ENCODE results near the gene ZCCHC24. TPM values are rescaled to one million over a fixed set of nuclear protein-coding genes. Genes with fewer than 3 reads are reported as not detected.

The ZCCHC24 gene
- polyA plus RNA-seq, 3 donors, result 3.9 to 5.0 (median 4.0) TPM

DNA sequence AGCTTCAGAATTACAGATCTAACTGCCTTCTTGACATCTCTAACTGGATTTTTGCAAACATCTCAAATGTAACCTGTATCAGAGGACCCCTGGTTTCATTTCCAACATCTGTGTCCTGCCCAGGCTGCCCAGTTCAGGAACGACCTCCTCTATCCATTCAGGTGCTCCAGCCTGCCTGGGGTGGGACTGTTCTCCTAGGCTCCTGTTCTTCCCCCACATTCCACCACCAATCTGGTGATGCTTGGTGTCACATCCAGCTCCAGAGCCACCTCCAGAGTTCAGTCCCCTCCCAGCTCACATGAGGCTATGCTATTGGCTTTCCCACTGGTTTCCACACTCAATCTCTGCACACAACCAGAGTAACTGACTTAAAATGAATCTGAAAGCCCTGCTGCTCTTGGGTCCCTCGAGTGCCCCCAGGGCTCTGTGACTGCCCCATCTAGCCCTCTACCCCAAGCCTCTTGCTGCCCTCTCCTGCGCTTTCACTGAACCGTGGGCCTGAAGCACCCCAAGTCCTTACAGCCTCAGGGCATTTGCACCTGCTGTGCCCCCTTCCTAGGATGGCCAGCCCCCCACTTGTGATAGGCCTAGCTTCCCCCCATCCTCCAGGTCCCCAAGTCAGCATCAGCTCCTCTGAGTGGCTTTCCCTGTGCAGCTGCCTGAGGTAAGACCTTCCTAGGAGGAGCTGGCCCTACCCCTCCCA is 52.1 kb downstream of the ZCCHC24 start:
- H3K4me1 ChIP-seq (ENCODE audit: control insufficient read depth in 1 of 2, insufficient read depth in 2 of 2, low read length in 2 of 2), result peaks cover 6 to 13% of the 10 kb centered on the region in 2 donors
- no peak overlapping the region for H3K4me3 ChIP-seq (replicated peaks in 1 of 3; ENCODE audit: low read depth in 2 of 3, low read length in 3 of 3)
- intact Hi-C loops (cut with micrococcal nuclease), result no loop called here
- Mint-ChIP-seq H3K27me3 (ENCODE audit: low read depth in 3 of 3) (peaks cover 4 to 5% (median 5%) of the 10 kb centered on the region in 3 donors), H3K27ac (peak overlapping the region in 1 of 7 donors; percentile 14), H3K4me1 (peaks cover 17% of the 10 kb centered on the region), H3K4me3 (no peak overlapping the region), H3K36me3 (peaks cover 56 to 68% of the 10 kb centered on the region in 2 donors), H3K9me3 (peaks cover 0 to 2% (median 0%) of the 10 kb centered on the region in 7 donors)
- no peaks in the 10 kb centered on the region for H3K27me3 ChIP-seq (ENCODE audit: control insufficient read depth in 2 of 2, insufficient read depth in 2 of 2, low read length in 2 of 2)
- H4K20me1 ChIP-seq (ENCODE audit: insufficient read depth, low read length), result no peaks in the 10 kb centered on the region
- H3K27ac ChIP-seq (ENCODE audit: low read depth in 1 of 2, low read length in 2 of 2), result no peak overlapping the region
- H3K4me2 ChIP-seq (replicated peaks; ENCODE audit: extremely low read depth, low read length, poor library complexity, severe bottlenecking), result no peak overlapping the region
- H3K36me3 ChIP-seq (replicated peaks in 1 of 2; ENCODE audit: control insufficient read depth in 1 of 2, insufficient read depth in 2 of 2, low read length in 2 of 2), result peaks cover 2 to 62% of the 10 kb centered on the region in 2 donors
- no peaks in the 10 kb centered on the region for H3K79me2 ChIP-seq (ENCODE audit: insufficient read depth, low read length)
- WGBS (ENCODE audit: insufficient coverage), result 93% methylated on average over 2 of the region's 4 CpGs
- DNase-seq, result no peak
- TF ChIP-seq, protein P1, sequence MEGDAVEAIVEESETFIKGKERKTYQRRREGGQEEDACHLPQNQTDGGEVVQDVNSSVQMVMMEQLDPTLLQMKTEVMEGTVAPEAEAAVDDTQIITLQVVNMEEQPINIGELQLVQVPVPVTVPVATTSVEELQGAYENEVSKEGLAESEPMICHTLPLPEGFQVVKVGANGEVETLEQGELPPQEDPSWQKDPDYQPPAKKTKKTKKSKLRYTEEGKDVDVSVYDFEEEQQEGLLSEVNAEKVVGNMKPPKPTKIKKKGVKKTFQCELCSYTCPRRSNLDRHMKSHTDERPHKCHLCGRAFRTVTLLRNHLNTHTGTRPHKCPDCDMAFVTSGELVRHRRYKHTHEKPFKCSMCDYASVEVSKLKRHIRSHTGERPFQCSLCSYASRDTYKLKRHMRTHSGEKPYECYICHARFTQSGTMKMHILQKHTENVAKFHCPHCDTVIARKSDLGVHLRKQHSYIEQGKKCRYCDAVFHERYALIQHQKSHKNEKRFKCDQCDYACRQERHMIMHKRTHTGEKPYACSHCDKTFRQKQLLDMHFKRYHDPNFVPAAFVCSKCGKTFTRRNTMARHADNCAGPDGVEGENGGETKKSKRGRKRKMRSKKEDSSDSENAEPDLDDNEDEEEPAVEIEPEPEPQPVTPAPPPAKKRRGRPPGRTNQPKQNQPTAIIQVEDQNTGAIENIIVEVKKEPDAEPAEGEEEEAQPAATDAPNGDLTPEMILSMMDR (IDR thresholded peaks at IDR 0.05), result no peak
- no peak overlapping the region for H2AFZ ChIP-seq (ENCODE audit: insufficient read depth, low read depth, low read length, poor library complexity, severe bottlenecking)
- no peaks in the 10 kb centered on the region for H3K9me3 ChIP-seq (replicated peaks in 1 of 2; ENCODE audit: control insufficient read depth in 1 of 2, insufficient read depth in 1 of 2, low read length in 2 of 2)
- no peak overlapping the region for H3K9ac ChIP-seq (ENCODE audit: insufficient read depth, low read length, poor library complexity, severe bottlenecking)

DNA sequence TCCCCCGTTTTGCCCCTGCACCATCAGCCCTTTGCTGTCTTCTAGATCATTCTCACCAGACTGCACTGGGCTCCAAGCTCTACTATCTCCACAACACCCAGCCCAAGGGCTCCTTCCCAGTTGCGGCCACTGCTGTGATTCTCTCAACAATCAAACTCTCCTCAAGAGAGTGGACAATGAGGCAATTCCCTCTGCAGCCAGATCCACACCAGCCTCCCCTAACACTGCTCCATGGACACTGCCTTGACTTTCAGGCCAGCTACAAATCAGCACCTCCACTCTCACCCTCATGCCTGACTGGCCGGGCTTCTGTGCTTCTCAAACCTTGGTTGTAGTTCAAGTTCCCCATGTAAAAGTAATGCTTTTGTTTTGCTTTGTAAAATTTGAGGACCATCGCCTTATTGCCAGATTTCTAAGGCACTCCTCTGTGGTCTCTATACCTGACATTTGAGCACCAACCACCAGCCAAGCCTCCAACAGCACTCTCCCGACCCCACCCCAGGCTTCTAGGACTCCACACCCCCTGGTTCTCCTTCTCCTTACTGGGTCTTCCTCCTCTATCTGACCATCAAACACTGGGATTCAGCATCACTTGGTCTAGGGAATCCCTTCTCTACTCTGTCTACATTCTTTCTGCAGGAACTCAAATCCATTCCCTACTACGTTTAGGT is 52.8 kb downstream of the ZCCHC24 start:
- Mint-ChIP-seq H3K27ac (peak overlapping the region in 1 of 7 donors; percentile 25), H3K4me1 (peaks cover 17% of the 10 kb centered on the region), H3K4me3 (no peak overlapping the region), H3K27me3 (ENCODE audit: low read depth in 3 of 3) (peaks cover 2 to 3% (median 3%) of the 10 kb centered on the region in 3 donors), H3K9me3 (peaks cover 0 to 2% (median 0%) of the 10 kb centered on the region in 7 donors), H3K36me3 (peaks cover 58 to 64% of the 10 kb centered on the region in 2 donors)
- TF ChIP-seq, protein P1 (IDR thresholded peaks at IDR 0.05), result no peak
- no peak overlapping the region for H3K9ac ChIP-seq (ENCODE audit: insufficient read depth, low read length, poor library complexity, severe bottlenecking)
- no peaks in the 10 kb centered on the region for H3K79me2 ChIP-seq (ENCODE audit: insufficient read depth, low read length)
- no peak for DNase-seq
- H3K27me3 ChIP-seq (ENCODE audit: control insufficient read depth in 2 of 2, insufficient read depth in 2 of 2, low read length in 2 of 2), result no peaks in the 10 kb centered on the region
- no peak overlapping the region for H3K27ac ChIP-seq (ENCODE audit: low read depth in 1 of 2, low read length in 2 of 2)
- H3K4me2 ChIP-seq (replicated peaks; ENCODE audit: extremely low read depth, low read length, poor library complexity, severe bottlenecking), result no peak overlapping the region
- H2AFZ ChIP-seq (ENCODE audit: insufficient read depth, low read depth, low read length, poor library complexity, severe bottlenecking), result no peak overlapping the region
- H3K4me1 ChIP-seq (ENCODE audit: control insufficient read depth in 1 of 2, insufficient read depth in 2 of 2, low read length in 2 of 2), result peaks cover 6 to 13% of the 10 kb centered on the region in 2 donors
- no peak overlapping the region for H3K4me3 ChIP-seq (replicated peaks in 1 of 3; ENCODE audit: low read depth in 2 of 3, low read length in 3 of 3)
- 86% methylated on average over 5 of the region's 6 CpGs for WGBS (ENCODE audit: insufficient coverage)
- peaks cover 0 to 58% of the 10 kb centered on the region in 2 donors for H3K36me3 ChIP-seq (replicated peaks in 1 of 2; ENCODE audit: control insufficient read depth in 1 of 2, insufficient read depth in 2 of 2, low read length in 2 of 2)
- no peaks in the 10 kb centered on the region for H4K20me1 ChIP-seq (ENCODE audit: insufficient read depth, low read length)
- no peaks in the 10 kb centered on the region for H3K9me3 ChIP-seq (replicated peaks in 1 of 2; ENCODE audit: control insufficient read depth in 1 of 2, insufficient read depth in 1 of 2, low read length in 2 of 2)
- intact Hi-C loops (cut with micrococcal nuclease), result no loop called here

Data from CD14-positive monocyte (primary cell).